Measurements from ENCODE around the gene DTYMK. TPM values are rescaled to one million over a fixed set of nuclear protein-coding genes. Genes with fewer than 3 reads are reported as not detected.

DTYMK gene
- total RNA-seq, 1 experiment from 2014 or later: 57.4 TPM

GRCh38 chr2:241708879-241709278 lies 22.3 kb upstream of the DTYMK start:
- no peak for DNase-seq (ENCODE audit: extremely low read depth, low read depth)

- no peak for DNase-seq (ENCODE audit: extremely low read depth, low read depth)
These were observed 19.9 kb upstream of the DTYMK start for GRCh38 chr2:241706537-241706936.

- DNase-seq (ENCODE audit: extremely low read depth, low read depth): no peak
These were observed 16.5 kb upstream of the DTYMK start for GRCh38 chr2:241703032-241703604.

GRCh38 chr2:241702155-241703031 lies 15.8 kb upstream of the DTYMK start:
- peak; percentile 74 for DNase-seq (ENCODE audit: extremely low read depth, low read depth)

GRCh38 chr2:241701399-241702154 lies 15.0 kb upstream of the DTYMK start, which contains the start of gene ING5:
TSS of gene ING5 (plus strand) at chr2:241702039. CDS start at chr2:241702066, 27 bp downstream.
- DNase-seq (ENCODE audit: extremely low read depth, low read depth): peak; percentile 93

GRCh38 chr2:241701149-241701398 lies 14.5 kb upstream of the DTYMK start:
- no peak for DNase-seq (ENCODE audit: extremely low read depth, low read depth)

GRCh38 chr2:241695651-241696050 lies 9.0 kb upstream of the DTYMK start:
- DNase-seq (ENCODE audit: extremely low read depth, low read depth): no peak

GRCh38 chr2:241692448-241692847 lies 5.8 kb upstream of the DTYMK start:
- DNase-seq (ENCODE audit: extremely low read depth, low read depth): no peak

GRCh38 chr2:241690202-241690717 lies 3.6 kb upstream of the DTYMK start:
- no peak for DNase-seq (ENCODE audit: extremely low read depth, low read depth)

- DNase-seq (ENCODE audit: extremely low read depth, low read depth): no peak
These were observed 2.7 kb upstream of the DTYMK start for GRCh38 chr2:241689306-241689705.

GRCh38 chr2:241686324-241686649 lies 328 bp downstream of the DTYMK start:
- no peak for DNase-seq (ENCODE audit: extremely low read depth, low read depth)

GRCh38 chr2:241680827-241681599 lies 5.6 kb downstream of the DTYMK start:
- DNase-seq (ENCODE audit: extremely low read depth, low read depth): no peak

GRCh38 chr2:241680044-241680443 lies 6.6 kb downstream of the DTYMK start:
- DNase-seq (ENCODE audit: extremely low read depth, low read depth): no peak

- DNase-seq (ENCODE audit: extremely low read depth, low read depth): no peak
These were observed 7.7 kb downstream of the DTYMK start for GRCh38 chr2:241678784-241679540.

GRCh38 chr2:241678307-241678706 lies 8.3 kb downstream of the DTYMK start:
- DNase-seq (ENCODE audit: extremely low read depth, low read depth): no peak

- DNase-seq (ENCODE audit: extremely low read depth, low read depth): no peak
These were observed 9.2 kb downstream of the DTYMK start for GRCh38 chr2:241677392-241677791.

- DNase-seq (ENCODE audit: extremely low read depth, low read depth): no peak
These were observed 9.9 kb downstream of the DTYMK start for GRCh38 chr2:241676665-241677064.

- DNase-seq (ENCODE audit: extremely low read depth, low read depth): no peak
These were observed 10.7 kb downstream of the DTYMK start for GRCh38 chr2:241675885-241676284.

GRCh38 chr2:241673797-241674725 lies 12.6 kb downstream of the DTYMK start:
- no peak for DNase-seq (ENCODE audit: extremely low read depth, low read depth)

All from NCI-H460 (cell line).